ENCODE results near the gene BIRC2. TPM values are rescaled to one million over a fixed set of nuclear protein-coding genes. Genes with fewer than 3 reads are reported as not detected.

BIRC2 gene
- total and polyA plus RNA-seq, 9 of the 15 experiments (the other 6 are each of a cell fraction or from before 2014, with no cell fraction given) = 14.3 to 45.9 (median 20.7) TPM

DNA sequence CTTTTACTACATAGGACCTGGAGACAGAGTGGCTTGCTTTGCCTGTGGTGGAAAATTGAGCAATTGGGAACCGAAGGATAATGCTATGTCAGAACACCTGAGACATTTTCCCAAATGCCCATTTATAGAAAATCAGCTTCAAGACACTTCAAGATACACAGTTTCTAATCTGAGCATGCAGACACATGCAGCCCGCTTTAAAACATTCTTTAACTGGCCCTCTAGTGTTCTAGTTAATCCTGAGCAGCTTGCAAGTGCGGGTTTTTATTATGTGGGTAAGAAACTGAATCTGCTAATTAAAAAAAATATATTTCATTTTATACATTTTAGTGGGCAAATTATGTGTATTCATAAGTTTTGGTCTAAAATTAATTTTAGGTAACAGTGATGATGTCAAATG is 21.9 kb upstream of the BIRC2 start (continued):
- peak; percentile 68 for TF ChIP-seq CBX8 (IDR thresholded peaks at IDR 0.05; ENCODE audit: borderline replicate concordance, extremely low read depth, low read depth, low read length, poor library complexity, severe bottlenecking)

DNA sequence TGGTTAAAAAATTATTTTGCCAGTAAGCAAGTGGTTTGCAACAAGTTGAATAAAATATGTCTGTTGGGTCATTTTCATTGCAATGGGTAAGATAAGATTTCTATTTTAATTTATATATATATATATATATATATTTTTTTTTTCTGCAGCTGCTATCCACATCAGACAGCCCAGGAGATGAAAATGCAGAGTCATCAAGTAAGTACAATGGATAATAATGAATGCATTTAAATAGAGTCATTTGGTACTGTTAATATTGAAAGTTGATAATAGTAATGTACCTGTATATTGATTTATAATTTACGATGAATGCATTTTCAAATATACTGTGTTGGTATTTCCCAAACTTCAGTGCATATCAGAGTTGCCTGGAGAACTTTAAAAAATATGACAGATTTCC is 18.3 kb upstream of the BIRC2 start:
- no peak for FAIRE-seq
- TF ChIP-seq ETS2 (tag; IDR thresholded peaks at IDR 0.05; ENCODE audit: borderline replicate concordance, poor library complexity, severe bottlenecking) (no peak), MAFG (tag; conservative IDR thresholded peaks at IDR 0.05) (peak; percentile 33), NCOA6 (IDR thresholded peaks at IDR 0.05) (no peak), KLF16 (IDR thresholded peaks at IDR 0.05) (no peak), ZNF316 (IDR thresholded peaks at IDR 0.05) (peak; percentile 55), C11orf30 (IDR thresholded peaks at IDR 0.05; ENCODE audit: low read depth) (0 out of 2 replicates have a peak, but pooled peaks have one; percentile 21)
- TF ChIP-seq, protein P1, sequence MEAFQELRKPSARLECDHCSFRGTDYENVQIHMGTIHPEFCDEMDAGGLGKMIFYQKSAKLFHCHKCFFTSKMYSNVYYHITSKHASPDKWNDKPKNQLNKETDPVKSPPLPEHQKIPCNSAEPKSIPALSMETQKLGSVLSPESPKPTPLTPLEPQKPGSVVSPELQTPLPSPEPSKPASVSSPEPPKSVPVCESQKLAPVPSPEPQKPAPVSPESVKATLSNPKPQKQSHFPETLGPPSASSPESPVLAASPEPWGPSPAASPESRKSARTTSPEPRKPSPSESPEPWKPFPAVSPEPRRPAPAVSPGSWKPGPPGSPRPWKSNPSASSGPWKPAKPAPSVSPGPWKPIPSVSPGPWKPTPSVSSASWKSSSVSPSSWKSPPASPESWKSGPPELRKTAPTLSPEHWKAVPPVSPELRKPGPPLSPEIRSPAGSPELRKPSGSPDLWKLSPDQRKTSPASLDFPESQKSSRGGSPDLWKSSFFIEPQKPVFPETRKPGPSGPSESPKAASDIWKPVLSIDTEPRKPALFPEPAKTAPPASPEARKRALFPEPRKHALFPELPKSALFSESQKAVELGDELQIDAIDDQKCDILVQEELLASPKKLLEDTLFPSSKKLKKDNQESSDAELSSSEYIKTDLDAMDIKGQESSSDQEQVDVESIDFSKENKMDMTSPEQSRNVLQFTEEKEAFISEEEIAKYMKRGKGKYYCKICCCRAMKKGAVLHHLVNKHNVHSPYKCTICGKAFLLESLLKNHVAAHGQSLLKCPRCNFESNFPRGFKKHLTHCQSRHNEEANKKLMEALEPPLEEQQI (IDR thresholded peaks at IDR 0.05) = no peak
- TF ChIP-seq, protein P2, sequence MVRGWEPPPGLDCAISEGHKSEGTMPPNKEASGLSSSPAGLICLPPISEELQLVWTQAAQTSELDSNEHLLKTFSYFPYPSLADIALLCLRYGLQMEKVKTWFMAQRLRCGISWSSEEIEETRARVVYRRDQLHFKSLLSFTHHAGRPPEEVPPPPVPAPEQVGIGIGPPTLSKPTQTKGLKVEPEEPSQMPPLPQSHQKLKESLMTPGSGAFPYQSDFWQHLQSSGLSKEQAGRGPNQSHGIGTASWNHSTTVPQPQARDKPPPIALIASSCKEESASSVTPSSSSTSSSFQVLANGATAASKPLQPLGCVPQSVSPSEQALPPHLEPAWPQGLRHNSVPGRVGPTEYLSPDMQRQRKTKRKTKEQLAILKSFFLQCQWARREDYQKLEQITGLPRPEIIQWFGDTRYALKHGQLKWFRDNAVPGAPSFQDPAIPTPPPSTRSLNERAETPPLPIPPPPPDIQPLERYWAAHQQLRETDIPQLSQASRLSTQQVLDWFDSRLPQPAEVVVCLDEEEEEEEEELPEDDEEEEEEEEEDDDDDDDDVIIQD (CRISPR knock-in tag; IDR thresholded peaks at IDR 0.05) = no peak
- TF ChIP-seq, protein P3, sequence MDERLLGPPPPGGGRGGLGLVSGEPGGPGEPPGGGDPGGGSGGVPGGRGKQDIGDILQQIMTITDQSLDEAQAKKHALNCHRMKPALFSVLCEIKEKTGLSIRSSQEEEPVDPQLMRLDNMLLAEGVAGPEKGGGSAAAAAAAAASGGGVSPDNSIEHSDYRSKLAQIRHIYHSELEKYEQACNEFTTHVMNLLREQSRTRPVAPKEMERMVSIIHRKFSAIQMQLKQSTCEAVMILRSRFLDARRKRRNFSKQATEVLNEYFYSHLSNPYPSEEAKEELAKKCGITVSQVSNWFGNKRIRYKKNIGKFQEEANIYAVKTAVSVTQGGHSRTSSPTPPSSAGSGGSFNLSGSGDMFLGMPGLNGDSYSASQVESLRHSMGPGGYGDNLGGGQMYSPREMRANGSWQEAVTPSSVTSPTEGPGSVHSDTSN (CRISPR knock-in tag; IDR thresholded peaks at IDR 0.05; ENCODE audit: low read depth) = no peak
- TF ChIP-seq, protein P3 (tag; conservative IDR thresholded peaks at IDR 0.05; ENCODE audit: low read depth) = no peak
- ChIA-PET CTCF (ENCODE audit: low intra/inter-chr PET ratio) (no interaction called here), POLR2A (no interaction called here)
- Histone ChIP-seq H3K36me3 (ENCODE audit: control insufficient read depth, insufficient read depth, low read length) (no peaks in the 10 kb centered on the region), H3K27ac (ENCODE audit: extremely low read depth, low read depth, low read length) (no peak overlapping the region), H4K20me1 (replicated peaks; ENCODE audit: control insufficient read depth, insufficient read depth, low read length) (no peaks in the 10 kb centered on the region), H2AFZ (ENCODE audit: low read depth, low read length) (no peak overlapping the region), H3K79me2 (ENCODE audit: control insufficient read depth, insufficient read depth, low read length) (no peaks in the 10 kb centered on the region), H3K4me2 (ENCODE audit: insufficient read depth, low read length) (no peak overlapping the region), H3K9ac (ENCODE audit: insufficient read depth in 1 of 2, low read depth in 2 of 2, low read length in 2 of 2) (no peak overlapping the region), H3K27me3 (ENCODE audit: control insufficient read depth in 2 of 2, insufficient read depth in 2 of 2, low read length in 2 of 2) (no peaks in the 10 kb centered on the region), H3K4me1 (replicated peaks in 1 of 2; ENCODE audit: control insufficient read depth in 2 of 2, insufficient read depth in 2 of 2, low read length in 2 of 2) (no peaks in the 10 kb centered on the region), H3K9me1 (ENCODE audit: control insufficient read depth, insufficient read depth, low read length) (no peaks in the 10 kb centered on the region), H3K4me3 (no peak overlapping the region), H3K9me3 (replicated peaks; ENCODE audit: control insufficient read depth, insufficient read depth, low read depth, low read length) (no peaks in the 10 kb centered on the region)
- WGBS (ENCODE audit: insufficient coverage, low coverage, missing lambda C conversion rate) = 65% methylated on average over 1 of the region's 1 CpG
- no peak for ATAC-seq
- BruUV-seq (replicated peaks) = no TSS peak
- intact Hi-C loops (cut with micrococcal nuclease) (no loop called here), in situ Hi-C loops (cut with MboI) (no loop called here)
- no peak for DNase-seq (ENCODE audit: extremely low read depth in 1 of 4, low spot score in 3 of 4)

Data from K562 (cell line).